K562 (cell line): Measurements from ENCODE around the gene ATP1A2.

Experiments
- CTCF ChIP-seq, 3 experiments: IDR thresholded peaks in 2 of 3; conservative IDR thresholded peaks in 1 of 3; 2 replicates each; pipeline ENCODE4 v1.5.1; 2011 to 2012; ENCODE audit warnings: low read length in 3 of 3, mild to moderate bottlenecking in 3 of 3, control low read depth in 2 of 3, improper control_type of control experiment in 1 of 3, inconsistent platforms in 1 of 3, low read depth in 1 of 3, mixed read lengths in 1 of 3, moderate library complexity in 1 of 3; ENCODE audit not compliant: insufficient read depth in 2 of 3
- GTF2F1 ChIP-seq: IDR thresholded peaks from 2 replicates; pipeline ENCODE4 v1.6.1; 2011; ENCODE audit warnings: low read depth, low read length, improper control_type of control experiment
- IRF2 ChIP-seq: sonication (generic); formaldehyde crosslinking; IDR thresholded peaks from 2 replicates; pipeline ENCODE4 v1.8.1; 2022; ENCODE audit warnings: mild to moderate bottlenecking, missing genetic modification reagents
- NFE2L1 ChIP-seq: fragments of 450-650 bp; IDR thresholded peaks from 2 replicates; pipeline ENCODE4 v1.6.1; 2016; ENCODE audit warnings: missing genetic modification characterization, low read depth, mild to moderate bottlenecking, missing compliant biosample characterization, moderate library complexity, borderline replicate concordance
- POLR2AphosphoS2 ChIP-seq: IDR thresholded peaks from 2 replicates; pipeline ENCODE4 v1.6.1; 2012; ENCODE audit warnings: low read length, improper control_type of control experiment
- POLR2AphosphoS5 ChIP-seq: IDR thresholded peaks from 2 replicates; pipeline ENCODE4 v1.6.1; 2011; ENCODE audit warnings: mild to moderate bottlenecking, low read depth, low read length, moderate library complexity; ENCODE audit not compliant: control insufficient read depth, insufficient read depth
- RBM39 ChIP-seq: fragments of 200-400 bp; formaldehyde crosslinking; optimal IDR thresholded peaks from 2 replicates; pipeline ENCODE3; 2018; ENCODE audit warnings: low read depth, low read length
- SRSF1 ChIP-seq: fragments of 200-400 bp; formaldehyde crosslinking; IDR thresholded peaks from 2 replicates; pipeline ENCODE4 v1.6.1; 2017; ENCODE audit warnings: mild to moderate bottlenecking, low read depth, low read length, moderate library complexity
- TCF7L2 ChIP-seq: fragments of 150-350 bp; IDR thresholded peaks from 2 replicates; pipeline ENCODE4 v1.6.1; 2016; ENCODE audit warnings: low read depth, mild to moderate bottlenecking, low read length, moderate library complexity
- ZNF24 ChIP-seq: fragments of 450-650 bp; IDR thresholded peaks from 2 replicates; pipeline ENCODE4 v1.6.1; 2016
- ZNF76 ChIP-seq: fragments of 250-450 bp; sonication (Bioruptor Pico); IDR thresholded peaks from 2 replicates; pipeline ENCODE4 v1.4.0; 2020; ENCODE audit warnings: mild to moderate bottlenecking, moderate library complexity, borderline replicate concordance

GRCh38 chr1:160158534-160158933 lies 43.0 kb downstream of the ATP1A2 start:
- TF ChIP-seq RBM39: no peak
- TF ChIP-seq POLR2AphosphoS2: no peak
- no peak for TF ChIP-seq POLR2AphosphoS5
- no peak for TF ChIP-seq CTCF (IDR thresholded peaks at IDR 0.05 in 2 of 3, conservative IDR thresholded peaks at IDR 0.05 in 1 of 3; ENCODE audit: insufficient read depth in 2 of 3, low read depth in 1 of 3, low read length in 3 of 3)
- no peak for TF ChIP-seq NFE2L1
- no peak for TF ChIP-seq TCF7L2
- no peak for TF ChIP-seq ZNF76 (CRISPR knock-in tag)
- no peak for TF ChIP-seq IRF2 (CRISPR knock-in tag)
- no peak for TF ChIP-seq SRSF1
- no peak for TF ChIP-seq GTF2F1
- no peak for TF ChIP-seq ZNF24
